ENCODE data around the gene BMPR2. TPM values are rescaled to one million over a fixed set of nuclear protein-coding genes. Genes with fewer than 3 reads are reported as not detected.
"Not testable (repeated sequence)": the region's sequence is repeated elsewhere in the genome, so short reads cannot be mapped to it uniquely, and the experiment has no call there.

The BMPR2 gene
- 10 to 100 TPM; 28.8 to 47.3 (median 34.9) TPM for polyA plus RNA-seq (ENCODE audit: insufficient read length in 10 of 10)
- long read RNA-seq, donor 1, partial matches to known transcripts = 6 of 6 reads
- long read RNA-seq, donor 1, other reads (novel, unspliced or antisense) = 0 of 6 reads
- long read RNA-seq, donor 2, full-length matches to known transcripts = 1 of 1 reads
- long read RNA-seq, donor 2, partial matches to known transcripts = 0 of 1 reads
- long read RNA-seq, donor 2, other reads (novel, unspliced or antisense) = 0 of 1 reads
- long read RNA-seq, donor 3 = 0 reads
- long read RNA-seq, donor 4 = 0 reads
- long read RNA-seq, donor 5, full-length matches to known transcripts = 1 of 8 reads
- long read RNA-seq, donor 5, partial matches to known transcripts = 7 of 8 reads
- long read RNA-seq, donor 5, other reads (novel, unspliced or antisense) = 0 of 8 reads
- long read RNA-seq, donor 6, full-length matches to known transcripts = 1 of 6 reads
- long read RNA-seq, donor 6, partial matches to known transcripts = 5 of 6 reads
- long read RNA-seq, donor 6, other reads (novel, unspliced or antisense) = 0 of 6 reads
- long read RNA-seq, donor 7, partial matches to known transcripts = 11 of 11 reads
- long read RNA-seq, donor 7, other reads (novel, unspliced or antisense) = 0 of 11 reads
- long read RNA-seq, donor 8 = 0 reads
- long read RNA-seq, donor 9 = 0 reads

GRCh38 chr2:202375609-202376408 is at the start of gene BMPR2:
Gene BMPR2, plus strand, starts transcription at chr2:202376327. Its CDS starts 1,148 bp downstream, at chr2:202377475.
- DNase-seq = peak; percentile 93 to 97 (median 94)

- no peak for DNase-seq
These were observed 48.3 kb upstream of the BMPR2 start for GRCh38 chr2:202327858-202328257.

- DNase-seq = peak in 1 of 3 donors; percentile 21
These were observed 40.2 kb upstream of the BMPR2 start for GRCh38 chr2:202335791-202336467.

- DNase-seq = no peak
These were observed 39.0 kb upstream of the BMPR2 start for GRCh38 chr2:202337151-202337550.

GRCh38 chr2:202337706-202338346 is 38.3 kb upstream of the BMPR2 start:
- DNase-seq = no peak

- peak in 1 of 3 donors; percentile 65 for DNase-seq
These were observed 36.9 kb upstream of the BMPR2 start for GRCh38 chr2:202339071-202339870.

GRCh38 chr2:202344178-202344577 is 31.9 kb upstream of the BMPR2 start:
- DNase-seq = no peak

GRCh38 chr2:202346180-202346579 is 29.9 kb upstream of the BMPR2 start:
- no peak for DNase-seq

- no peak for DNase-seq
These were observed 22.7 kb upstream of the BMPR2 start for GRCh38 chr2:202353430-202353829.

- no peak for DNase-seq
These were observed 20.1 kb upstream of the BMPR2 start for GRCh38 chr2:202355993-202356505.

GRCh38 chr2:202358924-202359323 is 17.2 kb upstream of the BMPR2 start:
- not testable (repeated sequence) for DNase-seq

GRCh38 chr2:202360646-202361045 is 15.5 kb upstream of the BMPR2 start:
- no peak for DNase-seq

- peak; percentile 39 to 76 (median 47) for DNase-seq
These were observed 15.0 kb upstream of the BMPR2 start for GRCh38 chr2:202361108-202361507.

GRCh38 chr2:202373490-202373889 is 2.6 kb upstream of the BMPR2 start:
- DNase-seq = no peak

GRCh38 chr2:202374383-202374782 is 1.7 kb upstream of the BMPR2 start:
- not testable (repeated sequence) for DNase-seq

GRCh38 chr2:202375033-202375608 is 1.0 kb upstream of the BMPR2 start:
- peak; percentile 59 to 93 (median 85) for DNase-seq

GRCh38 chr2:202376460-202377206 is 506 bp downstream of the BMPR2 start:
- peak; percentile 28 to 83 (median 50) for DNase-seq

GRCh38 chr2:202377207-202377761 is 1.2 kb downstream of the BMPR2 start:
- peak; percentile 26 to 79 (median 41) for DNase-seq

Measured in muscle of back (tissue), 13 donors.